ENCODE results near the gene BFSP2. TPM values are rescaled to one million over a fixed set of nuclear protein-coding genes. Genes with fewer than 3 reads are reported as not detected.

Gene BFSP2
- total RNA-seq, 1 donor from 2014 or later = not detected

DNA sequence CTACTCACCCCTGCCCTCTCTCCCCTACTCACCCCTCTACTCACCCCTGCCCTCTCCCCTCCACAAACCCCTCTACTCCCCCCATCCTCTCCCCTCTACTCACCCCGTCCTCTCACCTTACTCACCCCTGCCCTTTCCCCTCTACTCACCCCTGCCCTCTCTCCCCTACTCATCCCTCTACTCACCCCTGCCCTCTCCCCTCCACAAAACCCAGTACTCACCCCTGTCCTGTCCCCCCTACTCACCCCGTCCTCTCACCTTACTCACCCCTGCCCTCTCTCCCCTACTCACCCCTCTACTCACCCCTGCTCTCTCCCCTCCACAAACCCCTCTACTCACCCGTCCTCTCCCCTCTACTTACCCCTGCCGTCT lies 14.2 kb downstream of the BFSP2 start:
- no peak overlapping the region for H3K27ac Mint-ChIP-seq (ENCODE audit: unreplicated experiment)
- H3K4me3 Mint-ChIP-seq (ENCODE audit: unreplicated experiment) = no peak overlapping the region
- no peaks in the 10 kb centered on the region for H3K36me3 Mint-ChIP-seq (ENCODE audit: unreplicated experiment)
- TF ChIP-seq, protein P1, sequence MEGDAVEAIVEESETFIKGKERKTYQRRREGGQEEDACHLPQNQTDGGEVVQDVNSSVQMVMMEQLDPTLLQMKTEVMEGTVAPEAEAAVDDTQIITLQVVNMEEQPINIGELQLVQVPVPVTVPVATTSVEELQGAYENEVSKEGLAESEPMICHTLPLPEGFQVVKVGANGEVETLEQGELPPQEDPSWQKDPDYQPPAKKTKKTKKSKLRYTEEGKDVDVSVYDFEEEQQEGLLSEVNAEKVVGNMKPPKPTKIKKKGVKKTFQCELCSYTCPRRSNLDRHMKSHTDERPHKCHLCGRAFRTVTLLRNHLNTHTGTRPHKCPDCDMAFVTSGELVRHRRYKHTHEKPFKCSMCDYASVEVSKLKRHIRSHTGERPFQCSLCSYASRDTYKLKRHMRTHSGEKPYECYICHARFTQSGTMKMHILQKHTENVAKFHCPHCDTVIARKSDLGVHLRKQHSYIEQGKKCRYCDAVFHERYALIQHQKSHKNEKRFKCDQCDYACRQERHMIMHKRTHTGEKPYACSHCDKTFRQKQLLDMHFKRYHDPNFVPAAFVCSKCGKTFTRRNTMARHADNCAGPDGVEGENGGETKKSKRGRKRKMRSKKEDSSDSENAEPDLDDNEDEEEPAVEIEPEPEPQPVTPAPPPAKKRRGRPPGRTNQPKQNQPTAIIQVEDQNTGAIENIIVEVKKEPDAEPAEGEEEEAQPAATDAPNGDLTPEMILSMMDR (IDR thresholded peaks at IDR 0.05) = no peak
- H3K9me3 Mint-ChIP-seq (ENCODE audit: unreplicated experiment) = no peaks in the 10 kb centered on the region
- H3K27me3 Mint-ChIP-seq (ENCODE audit: unreplicated experiment) = no peaks in the 10 kb centered on the region
- H3K4me1 Mint-ChIP-seq (ENCODE audit: unreplicated experiment) = peaks cover 27% of the 10 kb centered on the region
- DNase-seq (ENCODE audit: extremely low spot score, unreplicated experiment) = no peak

DNA sequence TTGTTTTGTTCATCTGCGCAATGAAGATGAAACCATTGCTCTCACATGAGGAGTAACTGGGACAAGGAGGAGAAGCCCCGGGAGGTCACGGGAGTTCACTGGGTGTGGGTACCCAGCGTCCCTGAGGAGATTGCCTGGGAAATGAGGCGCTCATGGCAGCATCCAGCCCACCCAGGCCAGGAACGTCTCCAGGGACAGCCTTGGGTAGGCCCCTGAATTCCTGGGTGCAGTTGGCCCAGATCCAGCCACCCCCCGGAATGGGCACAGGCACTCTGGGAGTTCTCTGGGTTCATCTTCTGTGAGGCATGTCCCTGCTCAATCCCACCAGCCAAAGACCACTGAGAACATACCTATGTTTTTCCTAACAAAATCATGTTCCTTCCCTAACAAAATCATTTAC lies 18.5 kb downstream of the BFSP2 start:
- Mint-ChIP-seq H3K27ac (ENCODE audit: unreplicated experiment) (no peak overlapping the region), H3K4me1 (ENCODE audit: unreplicated experiment) (peaks cover 17% of the 10 kb centered on the region), H3K9me3 (ENCODE audit: unreplicated experiment) (no peaks in the 10 kb centered on the region), H3K27me3 (ENCODE audit: unreplicated experiment) (no peaks in the 10 kb centered on the region), H3K36me3 (ENCODE audit: unreplicated experiment) (no peaks in the 10 kb centered on the region), H3K4me3 (ENCODE audit: unreplicated experiment) (no peak overlapping the region)
- DNase-seq (ENCODE audit: extremely low spot score, unreplicated experiment) = no peak
- TF ChIP-seq, protein P1 (IDR thresholded peaks at IDR 0.05) = no peak

DNA sequence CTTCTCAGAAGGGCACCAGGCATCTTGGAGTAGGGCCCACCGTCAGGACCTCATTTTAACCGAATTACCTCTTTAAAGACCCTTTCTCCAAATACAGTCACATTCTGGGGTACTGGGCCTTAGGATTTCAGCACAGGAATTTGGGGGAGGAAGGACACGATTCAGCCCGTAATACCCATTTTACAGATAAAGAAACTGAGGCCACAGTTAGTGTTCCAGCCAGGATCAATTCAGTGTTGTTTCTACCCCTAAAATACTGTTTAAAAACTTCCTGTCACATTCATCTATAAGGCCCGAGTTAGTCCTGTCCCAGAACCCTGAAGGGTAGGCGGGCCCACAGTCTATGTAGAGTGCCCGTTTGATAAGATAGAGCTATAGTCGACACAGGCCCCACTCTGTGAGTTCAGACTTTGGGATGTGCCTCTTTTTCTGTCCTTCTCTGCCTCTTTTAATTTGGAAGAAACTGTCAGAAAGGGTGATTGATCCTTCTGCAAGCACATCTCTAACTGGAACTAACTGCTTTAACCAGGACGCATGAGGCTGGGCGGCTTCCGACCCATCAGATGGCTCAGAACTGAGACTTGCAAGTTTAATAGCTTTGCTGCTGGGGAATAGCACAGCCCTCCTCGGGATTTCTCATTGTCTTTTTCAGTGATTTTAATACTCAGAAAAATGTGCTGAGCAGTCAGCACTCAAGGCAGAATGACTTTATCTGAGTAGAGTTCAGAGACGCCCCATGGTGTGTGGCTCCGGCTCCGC lies 19.5 kb downstream of the BFSP2 start:
- Mint-ChIP-seq H3K4me3 (ENCODE audit: unreplicated experiment) (no peak overlapping the region), H3K9me3 (ENCODE audit: unreplicated experiment) (no peaks in the 10 kb centered on the region)
- no peak for DNase-seq (ENCODE audit: extremely low spot score, unreplicated experiment)

DNA sequence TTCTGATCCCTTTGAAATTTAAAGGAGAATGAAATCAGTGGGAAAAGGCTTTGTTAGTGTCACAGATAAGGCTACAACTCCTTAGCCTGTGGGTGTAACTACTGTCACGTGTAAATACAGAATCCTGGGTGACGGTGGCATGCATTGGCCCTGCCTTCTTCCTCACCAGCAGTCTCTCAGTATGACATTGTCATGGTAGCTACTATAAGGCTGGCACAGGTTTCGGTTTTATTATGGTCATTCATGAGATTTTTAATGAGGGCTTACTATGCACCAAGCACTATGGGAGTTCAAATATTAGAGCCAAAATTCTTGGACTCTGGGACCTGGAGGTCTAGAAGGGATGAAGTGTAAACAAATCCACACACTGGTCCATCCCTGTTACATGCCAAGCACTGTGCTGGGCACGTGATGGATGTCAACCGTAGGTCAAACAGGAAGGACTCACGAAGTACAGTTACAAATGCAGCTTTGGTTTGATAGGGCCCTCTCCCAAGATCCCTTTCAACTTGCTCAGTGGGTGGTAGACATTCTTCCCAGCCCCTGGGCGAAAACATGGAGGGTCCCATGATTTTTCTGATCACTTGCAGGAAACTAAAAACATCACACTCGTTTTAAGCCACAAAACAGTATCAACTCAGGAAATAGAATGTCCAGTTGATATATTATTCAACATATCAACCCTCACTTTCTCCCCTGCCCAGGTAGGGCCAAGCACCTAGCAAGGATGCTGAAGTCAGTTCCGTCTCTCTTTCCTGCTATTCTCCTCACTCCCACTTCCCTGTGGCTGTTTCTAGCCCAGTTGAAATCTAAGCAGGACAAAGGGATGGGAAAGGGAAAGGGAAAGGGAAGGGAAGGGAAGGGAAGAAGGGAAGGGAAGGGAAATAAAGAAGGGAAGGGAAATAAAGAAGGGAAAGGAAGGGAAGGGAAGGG lies 25.3 kb downstream of the BFSP2 start:
- H3K36me3 Mint-ChIP-seq (ENCODE audit: unreplicated experiment) = no peaks in the 10 kb centered on the region
- peaks cover 17% of the 10 kb centered on the region for H3K4me1 Mint-ChIP-seq (ENCODE audit: unreplicated experiment)
- no peak overlapping the region for H3K4me3 Mint-ChIP-seq (ENCODE audit: unreplicated experiment)
- no peak for DNase-seq (ENCODE audit: extremely low spot score, unreplicated experiment)
- H3K27me3 Mint-ChIP-seq (ENCODE audit: unreplicated experiment) = no peaks in the 10 kb centered on the region
- H3K27ac Mint-ChIP-seq (ENCODE audit: unreplicated experiment) = no peak overlapping the region
- TF ChIP-seq, protein P1 (IDR thresholded peaks at IDR 0.05) = no peak
- no peaks in the 10 kb centered on the region for H3K9me3 Mint-ChIP-seq (ENCODE audit: unreplicated experiment)

More for the DNA sequence above, 19.5 kb downstream of the BFSP2 start:
- no peaks in the 10 kb centered on the region for H3K36me3 Mint-ChIP-seq (ENCODE audit: unreplicated experiment)
- H3K27ac Mint-ChIP-seq (ENCODE audit: unreplicated experiment) = no peak overlapping the region
- H3K4me1 Mint-ChIP-seq (ENCODE audit: unreplicated experiment) = peaks cover 17% of the 10 kb centered on the region
- no peaks in the 10 kb centered on the region for H3K27me3 Mint-ChIP-seq (ENCODE audit: unreplicated experiment)
- TF ChIP-seq, protein P1 (IDR thresholded peaks at IDR 0.05) = no peak

DNA sequence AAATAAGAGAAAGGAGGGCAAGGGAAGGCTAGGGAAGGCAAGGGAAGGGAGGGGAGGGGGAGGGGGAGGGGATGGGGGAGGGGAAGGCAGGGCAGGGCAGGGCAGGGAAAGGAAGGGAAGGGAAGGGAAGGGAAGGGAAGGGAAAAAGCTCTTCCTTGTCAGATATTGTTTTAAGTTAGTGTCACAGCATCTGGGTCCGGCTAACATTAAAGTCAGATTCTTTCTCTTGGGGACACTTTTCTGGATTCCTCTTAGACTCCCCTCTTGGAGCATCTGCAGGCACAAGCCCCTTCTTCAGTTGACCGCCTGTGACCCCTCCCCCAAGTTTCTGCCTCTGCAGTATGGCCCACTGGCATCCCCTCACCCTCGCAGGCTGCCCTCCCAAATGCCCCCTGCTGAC lies 26.0 kb downstream of the BFSP2 start:
- Mint-ChIP-seq H3K9me3 (ENCODE audit: unreplicated experiment) (no peaks in the 10 kb centered on the region), H3K36me3 (ENCODE audit: unreplicated experiment) (no peaks in the 10 kb centered on the region), H3K27me3 (ENCODE audit: unreplicated experiment) (no peaks in the 10 kb centered on the region), H3K4me1 (ENCODE audit: unreplicated experiment) (peaks cover 13% of the 10 kb centered on the region), H3K4me3 (ENCODE audit: unreplicated experiment) (no peak overlapping the region), H3K27ac (ENCODE audit: unreplicated experiment) (no peak overlapping the region)
- TF ChIP-seq, protein P1 (IDR thresholded peaks at IDR 0.05) = no peak
- no peak for DNase-seq (ENCODE audit: extremely low spot score, unreplicated experiment)
